Measurements from ENCODE around the gene PPP2R5C. TPM values are rescaled to one million over a fixed set of nuclear protein-coding genes. Genes with fewer than 3 reads are reported as not detected.

PPP2R5C gene
- total and polyA plus RNA-seq, 2 of the 4 experiments (the other 2 are of a cell fraction), result 65.9 to 78.7 TPM

GRCh38 chr14:101947577-101947903 is 186.0 kb downstream of the PPP2R5C start:
- in situ Hi-C loops (cut with MboI; ENCODE audit: low sequenced_read_pairs), result no loop called here
- Histone ChIP-seq H3K9ac (ENCODE audit: low read depth, low read length) (peak overlapping the region; percentile 93), H3K36me3 (ENCODE audit: control insufficient read depth, insufficient read depth, low read length) (no peaks in the 10 kb centered on the region), H4K91ac (ENCODE audit: insufficient read depth, low read depth, low read length) (peak overlapping the region; percentile 95), H3K4me2 (ENCODE audit: low read depth, low read length) (peak overlapping the region; percentile 87), H2AK5ac (ENCODE audit: low read depth, low read length) (peak overlapping the region; percentile 80), H3K79me1 (ENCODE audit: low read depth in 1 of 2, low read length in 2 of 2) (peaks cover 9 to 24% of the 10 kb centered on the region in 2 experiments), H3K14ac (replicated peaks; ENCODE audit: low read depth, low read length) (peak overlapping the region; percentile 97), H3K56ac (ENCODE audit: extremely low read depth, insufficient read depth, low read length) (peak overlapping the region; percentile 79; the same call in 1 of the 2 replicates), H4K20me1 (ENCODE audit: insufficient read depth, low read length) (no peaks in the 10 kb centered on the region), H3K4me3 (ENCODE audit: insufficient read depth, low read depth, low read length) (peak overlapping the region; percentile 65), H3K27me3 (ENCODE audit: control insufficient read depth, insufficient read depth, low read length) (peaks cover 2% of the 10 kb centered on the region; the same call in 1 of the 2 replicates), H3K9me1 (ENCODE audit: insufficient read depth, low read length) (0 out of 2 replicates have a peak, but pooled peaks cover 3% of the 10 kb centered on the region), H2BK20ac (ENCODE audit: low read depth, low read length) (peak overlapping the region; percentile 4; the same call in 1 of the 2 replicates), H3K4ac (ENCODE audit: low read depth, low read length) (peak overlapping the region; percentile 96), H3K18ac (ENCODE audit: low read depth, low read length) (peak overlapping the region; percentile 37; the same call in 1 of the 2 replicates), H2BK120ac (ENCODE audit: low read depth, low read length) (peak overlapping the region; percentile 47), H2AFZ (replicated peaks; ENCODE audit: low read length, poor library complexity) (peak overlapping the region; percentile 96), H3K23ac (ENCODE audit: low read depth, low read length) (peak overlapping the region; percentile 84; the same call in 1 of the 2 replicates), H3K9me3 (ENCODE audit: control insufficient read depth, insufficient read depth, low read length) (no peaks in the 10 kb centered on the region), H2AK9ac (replicated peaks; ENCODE audit: low read depth, low read length, poor library complexity) (peak overlapping the region; percentile 97), H4K5ac (ENCODE audit: low read depth, low read length) (peak overlapping the region; percentile 85), H3K27ac (ENCODE audit: insufficient read depth, low read length) (peak overlapping the region; percentile 89), H4K8ac (ENCODE audit: low read depth in 2 of 2, low read length in 2 of 2) (peak overlapping the region; percentile 93 to 99), H3K4me1 (ENCODE audit: control insufficient read depth, insufficient read depth, low read length) (peaks cover 7% of the 10 kb centered on the region; the same call in 1 of the 2 replicates), H2BK5ac (ENCODE audit: low read depth, low read length, poor library complexity, severe bottlenecking) (peak overlapping the region; percentile 77), H2BK15ac (ENCODE audit: low read depth, low read length) (no peak overlapping the region)
- CTCF ChIA-PET, result no interaction called here
- ATAC-seq (ENCODE audit: low read depth), result no peak
- DNase-seq, result no peak
- POLR2A ChIA-PET (ENCODE audit: unreplicated experiment), result no interaction called here
- dilution Hi-C loops (cut with HindIII; ENCODE audit: low sequenced_read_pairs, unreplicated experiment), result no loop called here
- TF ChIP-seq CHD1 (IDR thresholded peaks at IDR 0.05; ENCODE audit: low read depth, low read length), result no peak
- no peak for TF ChIP-seq MAFK (IDR thresholded peaks at IDR 0.05; ENCODE audit: low read depth, low read length)
- no peak for TF ChIP-seq POLR2A (IDR thresholded peaks at IDR 0.05; ENCODE audit: low read depth, low read length)
- no peak for TF ChIP-seq BHLHE40 (IDR thresholded peaks at IDR 0.05; ENCODE audit: low read depth, low read length)
- TF ChIP-seq RCOR1 (IDR thresholded peaks at IDR 0.05; ENCODE audit: insufficient replicate concordance, low read length), result no peak
- no peak for TF ChIP-seq USF2 (IDR thresholded peaks at IDR 0.05; ENCODE audit: low read depth, low read length)
- no peak for TF ChIP-seq RAD21 (IDR thresholded peaks at IDR 0.05; ENCODE audit: low read length)
- no peak for TF ChIP-seq RFX5 (IDR thresholded peaks at IDR 0.05; ENCODE audit: low read depth, low read length)
- TF ChIP-seq ELK1 (IDR thresholded peaks at IDR 0.05; ENCODE audit: borderline replicate concordance, low read depth, low read length), result no peak
- 0% methylated on average over 2 of the region's 8 CpGs; no CpG with 5 or more reads in 1 of the 2 experiments for WGBS, 2 experiments (ENCODE audit: extremely low coverage in 2 of 2, insufficient read length in 1 of 2)
- BruUV-seq (replicated peaks), result TSS peak; percentile 99
- intact Hi-C loops (cut with micrococcal nuclease), result no loop called here
